Aorta (tissue), 5 donors: ENCODE measurements around the gene CCZ1B. TPM values are rescaled to one million over a fixed set of nuclear protein-coding genes. Genes with fewer than 3 reads are reported as not detected.
"Not testable (repeated sequence)": the region's sequence is repeated elsewhere in the genome, so short reads cannot be mapped to it uniquely, and the experiment has no call there.

ENCODE experiments used
- ATAC-seq: fragments of 200-7000 bp; cut with Tn5 transposase; one replicate; pipeline ENCODE4 v1.9.1; 2022; ENCODE audit warnings: moderate library complexity; ENCODE audit not compliant: low FRiP score
- DNase-seq, 2 donors: peaks; one replicate each; pipeline ENCODE4 v3.0.0-alpha.2; 2020
- H3K27ac ChIP-seq, 2 donors: one replicate each; pipeline ENCODE4 v1.5.1; 2013; ENCODE audit warnings: low read length in 2 of 2, mild to moderate bottlenecking in 2 of 2, moderate library complexity in 2 of 2, control low read depth in 1 of 2, inconsistent platforms in 1 of 2, low read depth in 1 of 2
- H3K27me3 ChIP-seq, 2 donors: one replicate each; pipeline ENCODE4 v1.6.1; 2013; ENCODE audit warnings: control low read depth in 1 of 2, low read length in 1 of 2, mild to moderate bottlenecking in 1 of 2, moderate library complexity in 1 of 2; ENCODE audit not compliant: insufficient read depth in 2 of 2, control insufficient read depth in 1 of 2
- H3K36me3 ChIP-seq, 2 donors: one replicate each; pipeline ENCODE4 v1.6.1; 2013; ENCODE audit warnings: control low read depth in 1 of 2, low read length in 1 of 2, mild to moderate bottlenecking in 1 of 2; ENCODE audit not compliant: insufficient read depth in 2 of 2, control insufficient read depth in 1 of 2
- H3K4me1 ChIP-seq, 2 donors: one replicate each; pipeline ENCODE4 v1.6.1; 2013; ENCODE audit warnings: low read length in 2 of 2, control low read depth in 1 of 2, mild to moderate bottlenecking in 1 of 2, moderate library complexity in 1 of 2; ENCODE audit not compliant: insufficient read depth in 2 of 2, control insufficient read depth in 1 of 2
- H3K4me3 ChIP-seq, 2 donors: one replicate each; pipeline ENCODE4 v1.5.1; 2013; ENCODE audit warnings: low read length in 2 of 2, control low read depth in 1 of 2, mild to moderate bottlenecking in 1 of 2
- H3K9me3 ChIP-seq: one replicate; pipeline ENCODE4 v1.6.1; 2013; ENCODE audit warnings: mild to moderate bottlenecking, low read length; ENCODE audit not compliant: control insufficient read depth
- WGBS, 2 donors: extraction: QIAGEN DNeasy Blood & Tissue Kit; methylation state at CpG; one replicate each; pipeline ENCODE4 v1.1.7; 2013; 5-methylcytosine and 5-hydroxymethylcytosine counted together
- intact Hi-C, 2 donors: fragments of 100-400 bp; cut with DNase I; formaldehyde crosslinking; loops; one replicate each; pipeline versions ENCODE4 v1.14.2 to v1.15.0; 2022
- polyA plus RNA-seq, 2 donors: library from polyadenylated mRNA; stranded (reverse); fragments of 200-250 nt; gene quantifications; one replicate each; pipeline ENCODE4 v1.2.3, GENCODE V29; 2013
- total RNA-seq, 2 donors: library from RNA; stranded (reverse); fragmentation: NEBNext Ultra II Directional; extraction: Animal tissue kit (Norgen Biotek cat#: 25700); gene quantifications; one replicate each; pipeline ENCODE4 v1.2.1, GENCODE V29; 2021
- donor health status: healthy with polysubstance abuse.
- donor health status: Bipolar disorder and iron deficiency.
- donor health status: DM: no; HTN: no; CAD: no.
- donor health status: DM: no; HTN: no; CAD: no.
- donor health status: DM: yes; HTN: yes; CAD: no.

Gene CCZ1B
- total and polyA plus RNA-seq, 4 donors = 16.8 to 74.4 (median 49.1) TPM

DNA sequence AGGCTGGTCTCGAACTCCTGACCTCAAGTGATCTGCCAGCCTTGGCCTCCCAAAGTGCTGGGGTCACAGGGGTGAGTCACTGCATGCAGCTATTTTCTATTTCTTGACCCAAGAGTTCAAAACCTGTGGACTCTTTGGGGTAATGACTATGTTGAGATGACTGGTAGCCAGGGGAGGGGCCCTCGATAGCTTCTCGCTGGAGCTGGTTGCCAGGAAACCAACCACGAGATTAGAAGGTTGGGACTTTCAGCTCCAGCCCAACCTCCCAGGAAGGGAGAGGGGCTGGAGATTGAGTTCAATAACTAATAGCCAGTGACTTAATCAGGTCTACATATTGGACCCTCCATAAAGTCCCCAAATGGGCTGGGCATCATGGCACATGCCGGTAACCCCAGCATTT is 28.9 kb downstream of the CCZ1B start:
- H3K36me3 ChIP-seq, intact Hi-C loops, H3K9me3 ChIP-seq, H3K4me3 ChIP-seq, H3K4me1 ChIP-seq, H3K27me3 ChIP-seq, ATAC-seq, DNase-seq, H3K27ac ChIP-seq: not testable (repeated sequence)
- WGBS, 2 donors = 79 to 80% methylated on average over 5 of the region's 5 CpGs

DNA sequence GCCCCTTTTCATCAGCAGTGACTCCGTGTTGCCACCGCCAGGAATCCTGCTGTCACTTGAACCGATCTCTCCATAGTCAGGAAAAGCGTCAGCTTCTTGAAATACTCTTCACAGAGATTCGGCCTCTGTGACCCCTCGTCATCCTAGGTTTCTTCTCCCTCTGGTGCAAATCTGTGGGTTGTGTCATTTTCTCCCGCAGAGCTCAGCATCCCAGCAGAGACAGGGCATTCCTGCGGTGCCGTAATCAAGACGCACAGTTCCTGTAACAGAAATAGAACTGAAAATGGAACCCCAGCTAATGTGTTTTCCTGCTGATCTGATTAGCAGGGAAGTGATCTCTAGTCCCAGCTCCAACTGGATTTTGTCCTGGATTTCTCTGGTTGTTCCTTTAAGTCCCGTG is 31.8 kb downstream of the CCZ1B start:
- WGBS, 2 donors = 98 to 100% methylated on average over 2 of the region's 11 CpGs
- not testable (repeated sequence) for ATAC-seq

DNA sequence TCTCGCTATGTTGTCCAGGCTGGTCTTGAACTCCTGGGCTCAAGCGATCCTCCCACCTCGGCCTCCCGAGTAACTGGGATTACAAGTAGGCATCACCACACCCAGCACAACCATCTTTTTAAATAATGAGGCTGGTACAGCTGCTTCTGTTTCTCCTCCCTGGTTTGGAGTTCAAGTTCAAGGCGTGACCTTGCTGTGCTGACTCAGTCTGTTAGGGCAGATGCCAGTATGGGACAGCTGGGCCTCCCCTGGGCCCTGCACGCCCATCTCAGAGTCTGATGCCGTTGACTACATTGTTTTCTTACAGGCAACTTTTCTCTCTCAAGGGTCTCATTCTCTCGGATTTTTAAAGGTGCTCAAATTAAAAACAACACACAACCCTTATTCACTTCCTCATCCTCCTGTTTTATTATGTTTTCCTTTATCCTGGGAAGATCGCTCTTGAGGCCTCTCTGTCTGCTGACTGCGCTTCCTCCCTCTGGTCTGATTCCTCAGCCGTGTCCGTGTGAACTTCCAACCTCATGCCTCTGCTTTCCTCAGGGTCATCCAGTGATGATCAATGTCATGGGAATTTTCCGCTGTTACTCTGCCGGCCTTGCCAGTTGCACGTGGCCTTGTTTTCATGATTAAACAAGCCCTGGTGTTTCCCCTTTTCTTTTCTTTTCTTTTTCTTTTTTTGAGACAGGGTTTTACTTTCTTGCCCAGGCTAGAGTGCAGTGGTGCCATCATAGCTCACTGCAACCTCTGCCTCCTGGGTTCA is 33.8 kb downstream of the CCZ1B start:
- DNase-seq, ATAC-seq, H3K4me1 ChIP-seq, H3K36me3 ChIP-seq, intact Hi-C loops, H3K27ac ChIP-seq, H3K4me3 ChIP-seq, H3K9me3 ChIP-seq, H3K27me3 ChIP-seq: not testable (repeated sequence)
- WGBS, 2 donors = 73% methylated on average over 6 to 8 of the region's 15 CpGs

More for the DNA sequence above, 31.8 kb downstream of the CCZ1B start:
- H3K9me3 ChIP-seq, H3K27me3 ChIP-seq, DNase-seq, H3K4me3 ChIP-seq, H3K4me1 ChIP-seq, H3K27ac ChIP-seq, H3K36me3 ChIP-seq, intact Hi-C loops: not testable (repeated sequence)

DNA sequence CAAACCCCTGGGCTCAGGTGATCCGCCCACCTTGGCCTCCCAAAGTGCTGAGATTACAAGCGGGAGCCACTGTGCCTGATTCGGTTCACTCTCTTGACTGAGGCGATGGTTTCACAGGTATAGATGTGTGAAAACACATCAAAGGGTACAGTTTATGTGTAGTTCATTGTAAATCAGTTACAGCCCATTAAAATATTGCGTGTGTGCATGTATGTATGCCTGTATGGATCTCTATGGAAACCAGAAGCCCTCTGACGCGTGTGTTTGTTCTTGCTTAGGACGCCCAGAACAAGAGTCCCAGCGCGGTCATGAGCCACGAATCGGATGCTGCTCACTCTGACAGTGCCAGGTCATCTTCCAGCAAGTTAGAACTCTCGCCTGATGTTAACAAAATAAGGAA is 36.7 kb downstream of the CCZ1B start:
- H3K4me3 ChIP-seq, ATAC-seq, H3K27me3 ChIP-seq, H3K27ac ChIP-seq, H3K36me3 ChIP-seq, H3K9me3 ChIP-seq, H3K4me1 ChIP-seq, DNase-seq, intact Hi-C loops: not testable (repeated sequence)
- no CpG with 5 or more reads among the region's 13 CpGs for WGBS, 2 donors

DNA sequence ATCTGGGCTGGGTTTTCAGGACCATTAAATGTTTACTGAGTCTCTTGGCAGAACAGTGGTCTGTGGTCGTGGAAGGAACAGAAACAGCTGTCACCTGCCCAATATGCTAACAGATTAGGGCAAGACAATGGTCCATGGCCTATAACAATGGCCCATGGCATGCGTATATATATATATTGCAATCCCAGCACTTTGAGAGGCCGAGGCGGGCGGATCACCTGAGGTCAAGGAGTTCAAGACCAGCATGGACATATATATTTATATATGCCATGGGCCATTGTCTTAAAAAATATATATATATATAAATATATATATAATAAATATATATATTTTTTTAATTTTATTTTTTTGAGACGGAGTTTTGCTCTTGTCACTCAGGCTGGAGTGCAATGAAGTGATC is 44.5 kb downstream of the CCZ1B start:
- WGBS, 2 donors = 87 to 88% methylated on average over 6 of the region's 6 CpGs
- H3K4me1 ChIP-seq, DNase-seq, H3K27me3 ChIP-seq, H3K27ac ChIP-seq, H3K9me3 ChIP-seq, intact Hi-C loops, H3K36me3 ChIP-seq, ATAC-seq, H3K4me3 ChIP-seq: not testable (repeated sequence)

DNA sequence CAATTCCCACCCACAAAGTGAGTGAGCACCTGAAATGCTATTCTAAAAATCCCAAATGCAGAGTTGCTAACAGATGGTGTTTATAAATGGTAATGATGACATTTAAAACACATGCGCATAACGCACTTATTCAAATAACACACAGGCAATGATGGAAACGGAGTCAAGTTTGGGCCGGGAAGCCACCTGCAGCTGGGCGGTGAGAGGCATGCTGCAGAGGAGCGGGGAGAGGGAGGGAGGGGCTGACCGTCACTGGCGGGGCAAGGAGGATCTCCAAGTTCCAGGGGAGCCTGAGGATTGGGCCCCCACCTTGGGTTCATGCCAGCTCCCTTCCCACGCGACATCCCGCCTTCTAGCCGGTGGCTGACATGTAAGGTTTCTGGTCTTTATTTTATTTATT is 64.9 kb downstream of the CCZ1B start:
- H3K36me3 ChIP-seq, H3K9me3 ChIP-seq, H3K27ac ChIP-seq, H3K4me3 ChIP-seq, H3K4me1 ChIP-seq, H3K27me3 ChIP-seq, ATAC-seq, DNase-seq, intact Hi-C loops: not testable (repeated sequence)
- 52% methylated on average over 7 of the region's 12 CpGs; no CpG with 5 or more reads in 1 of the 2 donors for WGBS, 2 donors

DNA sequence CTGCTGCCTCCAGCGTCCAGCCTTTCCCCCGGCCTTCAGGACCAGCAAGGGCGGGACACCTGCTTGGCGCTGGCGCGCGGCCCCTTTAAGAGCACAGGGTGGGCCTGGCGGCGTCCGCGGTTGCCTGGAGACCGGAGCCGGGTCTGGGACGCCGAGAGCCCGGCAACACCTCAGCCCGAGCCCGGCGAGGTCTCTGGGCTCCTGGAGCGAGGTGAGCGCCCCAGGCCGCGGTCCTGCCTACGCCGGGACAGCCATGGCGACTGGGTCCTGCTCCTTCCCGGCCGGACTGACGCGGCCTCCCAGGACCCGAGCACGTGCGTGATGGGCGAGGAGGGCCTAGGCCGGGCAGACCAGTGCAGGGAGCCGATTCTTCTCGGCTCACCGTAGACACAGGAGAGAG is 72.1 kb downstream of the CCZ1B start, which contains the start of gene RSPH10B2:
Gene RSPH10B2, plus strand, starts transcription at position 140 of the 400 bp plus-strand sequence. CDS start 3,575 bp downstream, outside the sequence.
- WGBS, 2 donors = 4 to 9% methylated on average over 12 to 25 of the region's 38 CpGs
- H3K4me1 ChIP-seq, H3K4me3 ChIP-seq, H3K36me3 ChIP-seq, DNase-seq, H3K27ac ChIP-seq, H3K27me3 ChIP-seq, intact Hi-C loops, H3K9me3 ChIP-seq: not testable (repeated sequence)
- peak; percentile 64 for ATAC-seq

DNA sequence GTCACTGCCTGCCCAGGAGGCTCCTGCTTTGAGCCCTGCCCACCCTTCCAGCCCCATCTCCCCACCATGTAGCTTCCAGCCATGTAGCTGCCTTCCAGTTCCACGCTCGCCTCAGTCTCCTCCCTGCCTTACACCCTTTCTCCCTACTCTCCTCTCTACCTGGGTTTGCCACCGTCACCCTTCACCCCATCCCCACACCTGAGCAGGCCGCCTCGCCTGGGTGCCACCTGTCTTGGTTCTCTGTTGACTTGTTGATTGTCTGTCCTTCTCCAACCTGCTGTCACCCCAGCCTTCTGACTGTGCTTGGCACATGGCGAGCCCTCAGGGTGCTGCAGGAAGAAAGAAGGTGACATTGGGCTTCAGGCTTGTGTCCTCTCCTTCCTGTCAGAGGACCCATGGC is 75.9 kb downstream of the CCZ1B start:
- H3K36me3 ChIP-seq, H3K4me1 ChIP-seq, H3K4me3 ChIP-seq, H3K9me3 ChIP-seq, DNase-seq, ATAC-seq, H3K27me3 ChIP-seq, intact Hi-C loops, H3K27ac ChIP-seq: not testable (repeated sequence)
- 89 to 97% methylated on average over 3 to 4 of the region's 6 CpGs for WGBS, 2 donors

DNA sequence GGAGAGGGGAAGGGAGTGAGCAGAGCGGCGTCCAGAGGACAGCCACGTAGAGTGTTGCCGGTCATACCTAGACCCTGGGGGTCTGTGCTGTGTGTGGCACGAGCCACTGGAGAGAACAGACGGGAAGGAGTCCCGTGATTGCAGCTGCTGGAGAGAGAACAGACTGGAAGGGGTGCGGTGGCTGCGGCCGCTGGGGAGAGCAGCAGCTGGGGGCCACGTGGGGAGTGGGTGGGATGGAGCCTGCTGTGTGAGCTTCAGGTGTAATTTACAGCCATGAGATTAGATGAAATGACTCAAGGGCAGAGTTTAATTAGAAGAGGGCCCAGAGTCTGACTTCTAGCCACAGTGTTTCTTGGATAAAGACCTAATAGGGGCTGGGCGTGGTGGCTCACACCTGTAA is 76.7 kb downstream of the CCZ1B start:
- 91 to 94% methylated on average over 6 of the region's 12 CpGs for WGBS, 2 donors

More for the DNA sequence above, 76.7 kb downstream of the CCZ1B start:
- H3K4me3 ChIP-seq, H3K36me3 ChIP-seq, H3K9me3 ChIP-seq, H3K27me3 ChIP-seq, H3K4me1 ChIP-seq, intact Hi-C loops, H3K27ac ChIP-seq: not testable (repeated sequence)
- ATAC-seq (peak; percentile 51), DNase-seq (peak in 1 of 2 donors; percentile 73)
